Transverse colon (tissue), 4 donors: ENCODE measurements around the gene ATAD1. TPM values are rescaled to one million over a fixed set of nuclear protein-coding genes. Genes with fewer than 3 reads are reported as not detected.
A peak's percentile ranks its signal among the peaks of the same experiment; 100 is the strongest.

Experiments used
- DNase-seq: peaks from one replicate; pipeline ENCODE4 v3.0.0-alpha.2; 2019
- H3K27ac ChIP-seq, 4 donors: fragments of 200-600 bp; sonication (generic); 2 replicates each; pipeline ENCODE4 v1.5.1; 2016 to 2018; ENCODE audit warnings: inconsistent platforms in 4 of 4
- H3K27me3 ChIP-seq: fragments of 200-600 bp; sonication (generic); 2 replicates; pipeline ENCODE4 v1.5.1; 2017; ENCODE audit warnings: inconsistent platforms
- H3K36me3 ChIP-seq, 4 donors: fragments of 200-600 bp; sonication (generic); 2 replicates each; pipeline ENCODE4 v1.5.1; 2017 to 2019; ENCODE audit warnings: inconsistent platforms in 4 of 4
- H3K4me1 ChIP-seq, 4 donors: fragments of 200-600 bp; sonication (generic); 2 replicates each; pipeline ENCODE4 v1.5.1; 2017 to 2020; ENCODE audit warnings: inconsistent platforms in 4 of 4
- H3K4me3 ChIP-seq, 4 donors: fragments of 200-600 bp; sonication (generic); 1 replicate in 1 of 4; 2 replicates in 3 of 4; pipeline versions ENCODE4 v1.5.1 to v1.6.1; 2017 to 2019; ENCODE audit warnings: inconsistent platforms in 4 of 4
- H3K9me3 ChIP-seq, 2 donors: fragments of 200-600 bp; sonication (generic); 2 replicates each; pipeline ENCODE4 v1.5.1; 2017 to 2019; ENCODE audit warnings: inconsistent platforms in 2 of 2
- CTCF ChIP-seq, 5 experiments: fragments of 200-600 bp in 3 of 5; fragments of 450-650 bp in 2 of 5; sonication (generic) in 3 of 5; IDR thresholded peaks; 1 replicate in 2 of 5; 2 replicates in 3 of 5; pipeline ENCODE4 v1.5.1; 2016 to 2017; ENCODE audit warnings: antibody characterized with exemption in 5 of 5, inconsistent platforms in 3 of 5, mild to moderate bottlenecking in 2 of 5, moderate library complexity in 1 of 5
- EP300 ChIP-seq: sonication (generic); formaldehyde crosslinking; IDR thresholded peaks from one replicate; pipeline ENCODE4 v1.6.1; 2017; ENCODE audit warnings: antibody characterized with exemption, low read depth
- POLR2A ChIP-seq: fragments of 450-650 bp; IDR thresholded peaks from one replicate; pipeline ENCODE4 v1.6.1; 2016; ENCODE audit warnings: antibody characterized with exemption, mild to moderate bottlenecking, moderate library complexity
- POLR2AphosphoS5 ChIP-seq, 3 donors: sonication (generic); formaldehyde crosslinking; IDR thresholded peaks; one replicate each; pipeline ENCODE4 v1.6.1; 2016; ENCODE audit warnings: antibody characterized with exemption in 3 of 3
- WGBS, 2 donors: methylation state at CpG; one replicate each; pipeline ENCODE4 v1.1.5; 2018; ENCODE audit warnings: low coverage in 1 of 2; 5-methylcytosine and 5-hydroxymethylcytosine counted together
- in situ Hi-C, 4 donors: fragments of 200-750 bp; cut with MboI; loops; one replicate each; pipeline versions ENCODE4 v1.15.0 to v1.15.1; 2017; ENCODE audit warnings: low sequenced_read_pairs in 3 of 4, low pct_ligation_motif_present in 1 of 4, low pct_unique_long_range_greater_than_20kb in 1 of 4
- intact Hi-C: fragments of 100-400 bp; cut with DNase I; formaldehyde crosslinking; loops from one replicate; pipeline ENCODE4 v1.15.1; 2023; ENCODE audit warnings: low total_unique reads
- total RNA-seq, 4 donors: library from RNA; depleted of rRNA; stranded (reverse); fragments of >200 nt; gene quantifications; one replicate each; pipeline ENCODE4 v1.1.0, GENCODE V29; 2016

ATAD1 gene
- total RNA-seq: 10 to 100 TPM in 3 of 4 donors, 1 to 10 TPM in 1; 8.6 to 43.5 (median 35.8) TPM

- peak within 1 kb of the TSS; percentile 63 to 82 (median 73) for H3K4me3 ChIP-seq
- intact Hi-C loops (no loop called here), in situ Hi-C loops (no loop called here)
- H3K27me3 ChIP-seq: no peaks in the 10 kb centered on the region
- H3K36me3 ChIP-seq: peaks cover 0 to 15% (median 0%) of the 10 kb centered on the region in 4 donors
- WGBS, 2 donors: 0 to 5% methylated on average over 2 to 43 of the region's 60 CpGs
- H3K4me1 ChIP-seq: peaks cover 7 to 29% (median 21%) of the 10 kb centered on the region in 4 donors
- DNase-seq: peak; percentile 90
- H3K9me3 ChIP-seq: no peaks in the 10 kb centered on the region
- TF ChIP-seq CTCF (IDR thresholded peaks at IDR 0.05) (peak in 3 of 5 experiments; percentile 18 to 26 (median 25)), POLR2AphosphoS5 (IDR thresholded peaks at IDR 0.05) (peak; percentile 66 to 89 (median 83)), POLR2A (peak; percentile 81), EP300 (no peak)
- peak within 1 kb of the TSS; percentile 91 to 94 (median 92) for H3K27ac ChIP-seq
These were observed at the start of gene ATAD1 for GRCh38 chr10:87817609-87818504. TSS of gene ATAD1 (minus strand) at chr10:87818226. CDS start at chr10:87814599, 3,627 bp downstream.

GRCh38 chr10:87867453-87867852 lies 49.4 kb upstream of the ATAD1 start:
- Histone ChIP-seq H3K27me3 (no peaks in the 10 kb centered on the region), H3K9me3 (no peaks in the 10 kb centered on the region), H3K36me3 (no peaks in the 10 kb centered on the region), H3K4me1 (peaks cover 0 to 48% (median 26%) of the 10 kb centered on the region in 4 donors), H3K27ac (peak overlapping the region; percentile 93 to 100 (median 98)), H3K4me3 (peak overlapping the region in 3 of 4 donors; percentile 74 to 97 (median 77))
- intact Hi-C loops: no loop called here
- no peak for TF ChIP-seq EP300
- TF ChIP-seq CTCF (IDR thresholded peaks at IDR 0.05): no peak
- no peak for TF ChIP-seq POLR2A
- TF ChIP-seq POLR2AphosphoS5 (IDR thresholded peaks at IDR 0.05): no peak
- DNase-seq: no peak
- in situ Hi-C loops: loop anchor here (10.0 to 25.0 kb wide), 4 partner anchors 245 to 520 kb away; no protein-coding TSS in a partner anchor

- Histone ChIP-seq H3K27ac (peak overlapping the region; percentile 93 to 100 (median 98)), H3K4me1 (peaks cover 0 to 42% (median 28%) of the 10 kb centered on the region in 4 donors), H3K9me3 (no peaks in the 10 kb centered on the region), H3K36me3 (no peaks in the 10 kb centered on the region), H3K4me3 (peak overlapping the region in 3 of 4 donors; percentile 74 to 97 (median 77)), H3K27me3 (no peaks in the 10 kb centered on the region)
- TF ChIP-seq EP300 (no peak), CTCF (IDR thresholded peaks at IDR 0.05) (no peak), POLR2A (no peak)
- intact Hi-C loops (no loop called here), in situ Hi-C loops (loop anchor here (10.0 to 25.0 kb wide), 4 partner anchors 246 to 521 kb away; no protein-coding TSS in a partner anchor)
- WGBS, 2 donors: 0 to 4% methylated on average over 3 of the region's 3 CpGs
- no peak for DNase-seq
These were observed 48.5 kb upstream of the ATAD1 start for GRCh38 chr10:87866412-87866974.

- Histone ChIP-seq H3K9me3 (no peaks in the 10 kb centered on the region), H3K27ac (peak overlapping the region; percentile 93 to 100 (median 98)), H3K4me1 (peaks cover 0 to 42% (median 29%) of the 10 kb centered on the region in 4 donors), H3K27me3 (no peaks in the 10 kb centered on the region), H3K4me3 (peak overlapping the region; percentile 69 to 97 (median 76)), H3K36me3 (no peaks in the 10 kb centered on the region)
- 0% methylated on average over 4 of the region's 4 CpGs for WGBS, 2 donors
- no peak for TF ChIP-seq EP300
- no peak for TF ChIP-seq CTCF (IDR thresholded peaks at IDR 0.05)
- no peak for TF ChIP-seq POLR2A
- TF ChIP-seq POLR2AphosphoS5 (IDR thresholded peaks at IDR 0.05): no peak
- intact Hi-C loops (no loop called here), in situ Hi-C loops (loop anchor here (10.0 to 25.0 kb wide), 4 partner anchors 247 to 522 kb away; no protein-coding TSS in a partner anchor)
- no peak for DNase-seq
These were observed 47.3 kb upstream of the ATAD1 start for GRCh38 chr10:87865241-87865881.
